Hepatocyte (in vitro differentiated cells): ENCODE data around the gene SPRN. TPM values are rescaled to one million over a fixed set of nuclear protein-coding genes. Genes with fewer than 3 reads are reported as not detected.
"Not testable (repeated sequence)": the region's sequence is repeated elsewhere in the genome, so short reads cannot be mapped to it uniquely, and the experiment has no call there.

ENCODE experiments used
- DNase-seq: peaks from one replicate; pipeline ENCODE4 v3.0.0-alpha.2; 2016; ENCODE audit warnings: low spot score
- H2AFZ ChIP-seq: fragments of 200-600 bp; sonication (generic); 2 replicates; pipeline ENCODE4 v1.6.0; 2016; ENCODE audit warnings: antibody characterized with exemption, mild to moderate bottlenecking
- H3K27ac ChIP-seq: fragments of 200-600 bp; sonication (generic); 2 replicates; pipeline ENCODE4 v1.5.1; 2016; ENCODE audit warnings: mild to moderate bottlenecking
- H3K27me3 ChIP-seq: fragments of 200-600 bp; sonication (generic); 2 replicates; pipeline ENCODE4 v1.6.1; 2016
- H3K36me3 ChIP-seq: fragments of 200-600 bp; sonication (generic); replicated peaks from 2 replicates; pipeline ENCODE4 v1.5.1; 2016; ENCODE audit warnings: low read depth; ENCODE audit not compliant: insufficient read depth
- H3K4me1 ChIP-seq: fragments of 200-600 bp; sonication (generic); 2 replicates; pipeline ENCODE4 v1.5.1; 2016; ENCODE audit warnings: mild to moderate bottlenecking, moderate library complexity; ENCODE audit not compliant: insufficient read depth
- H3K4me2 ChIP-seq: fragments of 200-600 bp; sonication (generic); 2 replicates; pipeline ENCODE4 v1.6.0; 2016
- H3K4me3 ChIP-seq: fragments of 200-600 bp; sonication (generic); 2 replicates; pipeline ENCODE4 v1.5.1; 2016; ENCODE audit warnings: mild to moderate bottlenecking
- H3K79me2 ChIP-seq: fragments of 200-600 bp; sonication (generic); 2 replicates; pipeline ENCODE4 v1.6.0; 2017; ENCODE audit warnings: mild to moderate bottlenecking
- H3K9me2 ChIP-seq: fragments of 200-600 bp; sonication (generic); replicated peaks from 2 replicates; pipeline ENCODE4 v1.6.0; 2017; ENCODE audit warnings: mild to moderate bottlenecking; ENCODE audit not compliant: insufficient read depth
- H3K9me3 ChIP-seq: fragments of 200-600 bp; sonication (generic); 2 replicates; pipeline ENCODE4 v1.5.1; 2016; ENCODE audit warnings: low read depth, mild to moderate bottlenecking
- H4K20me1 ChIP-seq: fragments of 200-600 bp; sonication (generic); 2 replicates; pipeline ENCODE4 v1.6.0; 2016; ENCODE audit warnings: mild to moderate bottlenecking; ENCODE audit not compliant: insufficient read depth, poor library complexity, severe bottlenecking
- CTCF ChIP-seq: fragments of 200-600 bp; sonication (generic); IDR thresholded peaks from 2 replicates; pipeline ENCODE4 v1.5.1; 2016; ENCODE audit warnings: antibody characterized with exemption, mild to moderate bottlenecking; ENCODE audit not compliant: poor library complexity
- EZH2 ChIP-seq: fragments of 200-600 bp; sonication (generic); IDR thresholded peaks from 2 replicates; pipeline ENCODE4 v1.6.1; 2016; ENCODE audit warnings: antibody characterized with exemption, mild to moderate bottlenecking, borderline replicate concordance
- EZH2phosphoT487 ChIP-seq: fragments of 200-600 bp; sonication (generic); IDR thresholded peaks from one replicate; pipeline ENCODE4 v1.6.1; 2018; ENCODE audit warnings: antibody characterized with exemption, mild to moderate bottlenecking, low read depth, moderate library complexity; ENCODE audit not compliant: unreplicated experiment, severe bottlenecking
- WGBS: methylation state at CpG from one replicate; pipeline ENCODE4 v1.1.6; 2016; ENCODE audit warnings: low lambda C conversion rate; ENCODE audit errors: missing lambda C conversion rate; 5-methylcytosine and 5-hydroxymethylcytosine counted together
- polyA plus RNA-seq: library from polyadenylated mRNA; unstranded; fragments of >200 nt; fragmentation: Nextera tagmentation; extraction: Ambion mirVana; gene quantifications from 2 replicates; pipeline ENCODE4 v1.2.1, GENCODE V29; 2016
- total RNA-seq: library from RNA; depleted of rRNA; stranded (reverse); fragments of >200 nt; gene quantifications from 2 replicates; pipeline ENCODE4 v1.2.3, GENCODE V29; 2014

The SPRN gene
- 0.28 and 0.97 TPM in 2 replicates for total RNA-seq
- polyA plus RNA-seq = 2.6 and 2.7 TPM in 2 replicates

- not testable (repeated sequence) for H2AFZ ChIP-seq, H3K36me3 ChIP-seq, H3K79me2 ChIP-seq, H3K4me3 ChIP-seq, H3K4me1 ChIP-seq, H3K9me2 ChIP-seq, H3K9me3 ChIP-seq, H3K27ac ChIP-seq, H4K20me1 ChIP-seq, H3K27me3 ChIP-seq, DNase-seq
- WGBS = no CpG with 5 or more reads among the region's 37 CpGs
- H3K4me2 ChIP-seq = peak within 1 kb of the TSS; percentile 70
Observed at GRCh38 chr10:133424601-133425000, at the start of gene SPRN. Gene SPRN, minus strand, starts transcription at chr10:133424625. Its CDS starts 944 bp downstream, at chr10:133423681.

- Histone ChIP-seq H3K4me3 (no peak overlapping the region), H3K9me2 (no peaks in the 10 kb centered on the region), H3K79me2 (no peaks in the 10 kb centered on the region), H3K9me3 (no peaks in the 10 kb centered on the region), H4K20me1 (no peaks in the 10 kb centered on the region), H3K27me3 (no peaks in the 10 kb centered on the region), H3K4me2 (no peak overlapping the region), H2AFZ (no peak overlapping the region), H3K4me1 (no peaks in the 10 kb centered on the region), H3K36me3 (no peaks in the 10 kb centered on the region), H3K27ac (no peak overlapping the region)
- TF ChIP-seq CTCF (no peak), EZH2phosphoT487 (no peak), EZH2 (no peak)
- no peak for DNase-seq
- WGBS = 53% methylated on average over 2 of the region's 2 CpGs
Observed at GRCh38 chr10:133474027-133474426, 49.6 kb upstream of the SPRN start.

- Histone ChIP-seq H3K9me2 (no peaks in the 10 kb centered on the region), H3K9me3 (no peaks in the 10 kb centered on the region), H2AFZ (no peak overlapping the region), H3K4me3 (no peak overlapping the region), H3K4me2 (no peak overlapping the region), H3K27me3 (no peaks in the 10 kb centered on the region), H3K79me2 (no peaks in the 10 kb centered on the region), H3K4me1 (no peaks in the 10 kb centered on the region), H3K27ac (no peak overlapping the region), H3K36me3 (no peaks in the 10 kb centered on the region), H4K20me1 (no peaks in the 10 kb centered on the region)
- WGBS = 38% methylated on average over 4 of the region's 4 CpGs
- no peak for DNase-seq
- TF ChIP-seq EZH2phosphoT487 = no peak
- no peak for TF ChIP-seq EZH2
- TF ChIP-seq CTCF = no peak
Observed at GRCh38 chr10:133473270-133473669, 48.8 kb upstream of the SPRN start.

GRCh38 chr10:133471300-133472109, 47.1 kb upstream of the SPRN start:
- H3K79me2 ChIP-seq = no peaks in the 10 kb centered on the region
- no peaks in the 10 kb centered on the region for H3K9me3 ChIP-seq
- no peak overlapping the region for H2AFZ ChIP-seq
- H4K20me1 ChIP-seq = no peaks in the 10 kb centered on the region
- H3K27ac ChIP-seq = no peak overlapping the region
- H3K36me3 ChIP-seq = no peaks in the 10 kb centered on the region
- no peak for TF ChIP-seq EZH2
- TF ChIP-seq EZH2phosphoT487 = no peak
- no peak for TF ChIP-seq CTCF
- no peak overlapping the region for H3K4me2 ChIP-seq
- H3K4me1 ChIP-seq = no peaks in the 10 kb centered on the region
- H3K9me2 ChIP-seq = no peaks in the 10 kb centered on the region
- no peak overlapping the region for H3K4me3 ChIP-seq
- no peak for DNase-seq
- 54% methylated on average over 7 of the region's 7 CpGs for WGBS
- H3K27me3 ChIP-seq = no peaks in the 10 kb centered on the region

- H3K4me3 ChIP-seq, H3K27me3 ChIP-seq, H3K9me3 ChIP-seq, H4K20me1 ChIP-seq, H3K9me2 ChIP-seq, H3K4me2 ChIP-seq, H3K4me1 ChIP-seq, H3K36me3 ChIP-seq, DNase-seq, H2AFZ ChIP-seq, H3K79me2 ChIP-seq, H3K27ac ChIP-seq: not testable (repeated sequence)
- 56% methylated on average over 3 of the region's 3 CpGs for WGBS
Observed at GRCh38 chr10:133469205-133469604, 44.8 kb upstream of the SPRN start.
